Ishikawa (cell line): ENCODE measurements around the gene EVC2.

ENCODE experiments used
- CEBPB ChIP-seq: IDR thresholded peaks from 2 replicates; pipeline ENCODE4 v1.6.1; 2012
- CREB1 ChIP-seq: IDR thresholded peaks from 2 replicates; pipeline ENCODE4 v1.6.1; 2012; ENCODE audit warnings: low read depth
- EGR1 ChIP-seq: IDR thresholded peaks from 2 replicates; pipeline ENCODE4 v1.6.1; 2012
- EP300 ChIP-seq: IDR thresholded peaks from 2 replicates; pipeline ENCODE4 v1.6.1; 2012; ENCODE audit warnings: borderline replicate concordance
- FOXM1 ChIP-seq: IDR thresholded peaks from 2 replicates; pipeline ENCODE4 v1.6.1; 2012; ENCODE audit warnings: low read depth, borderline replicate concordance
- NFIC ChIP-seq: IDR thresholded peaks from 2 replicates; pipeline ENCODE4 v1.6.1; 2012
- RAD21 ChIP-seq: IDR thresholded peaks from 2 replicates; pipeline ENCODE4 v1.6.1; 2012; ENCODE audit warnings: low read depth
- TAF1 ChIP-seq: IDR thresholded peaks from 2 replicates; pipeline ENCODE4 v1.6.1; 2012; ENCODE audit warnings: low read depth, mild to moderate bottlenecking
- TCF12 ChIP-seq: IDR thresholded peaks from 2 replicates; pipeline ENCODE4 v1.6.1; 2012; ENCODE audit warnings: low read depth
- TEAD4 ChIP-seq: IDR thresholded peaks from 2 replicates; pipeline ENCODE4 v1.6.1; 2012
- YY1 ChIP-seq: IDR thresholded peaks from 2 replicates; pipeline ENCODE4 v1.6.1; 2012; ENCODE audit warnings: low read depth
- ZBTB7A ChIP-seq: IDR thresholded peaks from 2 replicates; pipeline ENCODE4 v1.6.1; 2012; ENCODE audit warnings: low read depth
- TF ChIP-seq, protein P1 (sequence below): IDR thresholded peaks from 2 replicates; pipeline ENCODE4 v1.6.1; 2012
- TF ChIP-seq, protein P2 (sequence below): IDR thresholded peaks from 2 replicates; pipeline ENCODE4 v1.6.1; 2012
- TF ChIP-seq, protein P3 (sequence below): IDR thresholded peaks from 2 replicates; pipeline ENCODE4 v1.6.1; 2012; ENCODE audit warnings: low read depth, mild to moderate bottlenecking

Gene EVC2

DNA sequence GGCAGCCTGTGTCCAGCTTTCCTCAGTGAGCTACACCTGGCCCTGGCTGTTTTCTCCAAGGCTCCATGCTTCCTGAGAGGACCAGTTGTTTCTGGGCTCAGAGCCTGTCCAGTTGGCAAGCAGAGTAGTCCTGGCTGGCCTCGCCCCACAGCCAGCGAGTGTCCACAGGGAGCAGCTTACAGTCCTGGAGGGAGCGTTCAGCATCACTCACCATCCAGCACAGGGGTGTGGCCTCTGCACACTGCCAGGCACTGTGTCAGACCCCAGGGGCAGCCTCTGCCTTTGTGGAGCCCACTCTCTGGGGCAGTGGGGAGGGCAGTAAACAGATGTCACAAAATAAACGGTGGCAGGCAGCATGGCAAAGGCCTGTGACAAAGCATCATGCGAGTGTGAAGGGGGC lies 26.5 kb upstream of the EVC2 start:
- TF ChIP-seq NFIC (no peak), RAD21 (no peak), ZBTB7A (no peak), FOXM1 (no peak), EGR1 (no peak), YY1 (no peak), TEAD4 (no peak), CREB1 (no peak), EP300 (no peak), TCF12 (no peak), CEBPB (no peak), TAF1 (no peak)
- TF ChIP-seq, protein P1, sequence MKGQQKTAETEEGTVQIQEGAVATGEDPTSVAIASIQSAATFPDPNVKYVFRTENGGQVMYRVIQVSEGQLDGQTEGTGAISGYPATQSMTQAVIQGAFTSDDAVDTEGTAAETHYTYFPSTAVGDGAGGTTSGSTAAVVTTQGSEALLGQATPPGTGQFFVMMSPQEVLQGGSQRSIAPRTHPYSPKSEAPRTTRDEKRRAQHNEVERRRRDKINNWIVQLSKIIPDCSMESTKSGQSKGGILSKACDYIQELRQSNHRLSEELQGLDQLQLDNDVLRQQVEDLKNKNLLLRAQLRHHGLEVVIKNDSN, result no peak
- TF ChIP-seq, protein P2, sequence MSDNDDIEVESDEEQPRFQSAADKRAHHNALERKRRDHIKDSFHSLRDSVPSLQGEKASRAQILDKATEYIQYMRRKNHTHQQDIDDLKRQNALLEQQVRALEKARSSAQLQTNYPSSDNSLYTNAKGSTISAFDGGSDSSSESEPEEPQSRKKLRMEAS, result no peak
- TF ChIP-seq, protein P3, sequence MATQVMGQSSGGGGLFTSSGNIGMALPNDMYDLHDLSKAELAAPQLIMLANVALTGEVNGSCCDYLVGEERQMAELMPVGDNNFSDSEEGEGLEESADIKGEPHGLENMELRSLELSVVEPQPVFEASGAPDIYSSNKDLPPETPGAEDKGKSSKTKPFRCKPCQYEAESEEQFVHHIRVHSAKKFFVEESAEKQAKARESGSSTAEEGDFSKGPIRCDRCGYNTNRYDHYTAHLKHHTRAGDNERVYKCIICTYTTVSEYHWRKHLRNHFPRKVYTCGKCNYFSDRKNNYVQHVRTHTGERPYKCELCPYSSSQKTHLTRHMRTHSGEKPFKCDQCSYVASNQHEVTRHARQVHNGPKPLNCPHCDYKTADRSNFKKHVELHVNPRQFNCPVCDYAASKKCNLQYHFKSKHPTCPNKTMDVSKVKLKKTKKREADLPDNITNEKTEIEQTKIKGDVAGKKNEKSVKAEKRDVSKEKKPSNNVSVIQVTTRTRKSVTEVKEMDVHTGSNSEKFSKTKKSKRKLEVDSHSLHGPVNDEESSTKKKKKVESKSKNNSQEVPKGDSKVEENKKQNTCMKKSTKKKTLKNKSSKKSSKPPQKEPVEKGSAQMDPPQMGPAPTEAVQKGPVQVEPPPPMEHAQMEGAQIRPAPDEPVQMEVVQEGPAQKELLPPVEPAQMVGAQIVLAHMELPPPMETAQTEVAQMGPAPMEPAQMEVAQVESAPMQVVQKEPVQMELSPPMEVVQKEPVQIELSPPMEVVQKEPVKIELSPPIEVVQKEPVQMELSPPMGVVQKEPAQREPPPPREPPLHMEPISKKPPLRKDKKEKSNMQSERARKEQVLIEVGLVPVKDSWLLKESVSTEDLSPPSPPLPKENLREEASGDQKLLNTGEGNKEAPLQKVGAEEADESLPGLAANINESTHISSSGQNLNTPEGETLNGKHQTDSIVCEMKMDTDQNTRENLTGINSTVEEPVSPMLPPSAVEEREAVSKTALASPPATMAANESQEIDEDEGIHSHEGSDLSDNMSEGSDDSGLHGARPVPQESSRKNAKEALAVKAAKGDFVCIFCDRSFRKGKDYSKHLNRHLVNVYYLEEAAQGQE, result no peak

DNA sequence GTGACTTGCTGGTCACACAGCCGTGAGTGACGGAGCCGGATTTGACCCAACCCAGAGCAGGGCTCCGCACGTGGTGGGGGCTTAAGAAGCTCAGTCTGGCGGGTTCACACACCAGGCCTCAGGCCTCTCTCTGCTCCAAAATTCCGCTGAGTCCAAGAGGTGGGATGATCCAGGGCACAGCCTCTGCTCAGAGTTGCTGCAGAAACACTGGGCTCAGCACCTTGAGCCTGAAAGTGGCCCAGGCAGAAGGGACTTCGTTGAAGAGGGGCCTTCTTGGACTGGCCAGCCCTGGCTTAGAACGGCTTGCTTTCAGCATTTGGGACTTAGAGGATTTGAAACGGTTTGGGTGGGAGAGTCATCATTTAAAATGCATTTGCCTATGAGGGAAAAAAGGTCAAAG lies 23.8 kb upstream of the EVC2 start:
- TF ChIP-seq TEAD4, result no peak
- TF ChIP-seq TCF12, result no peak
- no peak for TF ChIP-seq CREB1
- TF ChIP-seq RAD21, result no peak

DNA sequence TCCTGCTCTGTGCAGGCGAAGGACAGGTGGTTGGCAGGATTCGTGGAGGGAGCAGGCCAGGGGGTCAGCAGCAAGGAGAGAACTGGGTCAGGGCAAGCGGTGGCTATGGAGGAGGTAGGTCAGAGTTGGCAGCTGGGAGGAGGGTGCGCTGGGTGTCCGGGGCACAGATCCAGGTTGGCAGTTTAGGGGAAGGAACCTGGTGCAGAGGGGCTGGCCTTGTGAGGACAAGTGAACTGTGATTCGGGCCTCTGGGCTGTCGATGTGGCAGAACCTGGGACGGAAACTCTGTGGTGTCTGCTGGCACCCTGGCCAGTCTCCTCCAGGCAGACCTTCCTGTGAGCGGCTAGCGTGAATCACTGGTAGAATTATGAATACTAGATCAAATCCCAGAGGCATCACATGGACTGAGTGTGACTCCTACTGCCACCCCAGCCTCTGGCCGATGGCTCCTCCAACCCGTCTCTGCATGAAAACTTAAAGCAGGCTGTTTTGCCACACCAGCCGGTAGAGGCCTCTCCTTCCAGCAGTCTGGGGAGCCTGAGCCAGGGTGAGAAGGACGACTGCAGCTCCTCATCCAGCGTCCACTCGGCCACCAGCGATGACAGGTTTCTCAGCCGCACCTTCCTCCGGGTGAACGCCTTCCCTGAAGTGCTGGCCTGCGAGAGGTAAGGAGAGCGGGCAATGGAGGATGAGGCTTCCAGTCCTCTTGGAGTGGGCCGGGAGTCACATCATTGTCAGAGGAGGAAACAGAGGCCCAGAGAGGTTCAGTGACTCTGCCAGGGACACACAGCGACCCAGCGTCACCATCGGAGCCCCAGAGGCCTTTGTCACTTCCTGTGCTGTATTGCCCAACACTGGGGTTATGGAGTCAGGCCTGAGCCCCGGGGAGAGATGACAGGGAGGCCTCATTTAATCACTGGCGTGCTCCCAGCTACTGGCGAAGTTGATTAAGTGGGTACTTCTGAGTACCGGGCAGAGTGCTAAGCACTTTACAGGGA lies 22.9 kb upstream of the EVC2 start:
- TF ChIP-seq TAF1, result no peak
- TF ChIP-seq, protein P3, result no peak
- TF ChIP-seq TCF12, result no peak
- no peak for TF ChIP-seq EGR1
- TF ChIP-seq, protein P1, result no peak
- no peak for TF ChIP-seq ZBTB7A
- no peak for TF ChIP-seq NFIC
- no peak for TF ChIP-seq RAD21
- TF ChIP-seq FOXM1, result no peak
- TF ChIP-seq, protein P2, result no peak
- no peak for TF ChIP-seq CREB1
- no peak for TF ChIP-seq YY1
- no peak for TF ChIP-seq CEBPB
- TF ChIP-seq EP300, result no peak
- TF ChIP-seq TEAD4, result no peak

DNA sequence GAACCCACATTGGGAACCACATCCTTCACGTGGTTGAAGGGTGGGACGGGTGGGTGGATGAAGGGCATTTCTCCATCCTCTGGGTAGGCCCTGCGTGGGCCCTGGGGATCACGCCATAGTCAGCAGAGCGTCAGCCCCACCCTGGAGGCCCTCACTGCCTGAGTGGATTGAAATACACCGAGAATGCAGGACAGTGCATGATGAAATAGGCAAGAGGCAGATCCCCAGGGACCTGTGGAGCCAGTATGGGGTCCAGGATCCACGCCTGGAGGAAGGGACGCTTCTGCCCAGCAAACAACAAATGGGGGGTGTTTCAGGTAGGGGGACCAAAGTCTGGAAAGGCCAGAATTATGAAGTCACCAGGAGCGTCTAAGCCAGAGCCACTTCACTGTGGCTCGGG lies 22.1 kb upstream of the EVC2 start:
- TF ChIP-seq TCF12 (no peak), YY1 (no peak), CREB1 (no peak), NFIC (no peak), TEAD4 (no peak), CEBPB (no peak)
- TF ChIP-seq, protein P2, result no peak
- TF ChIP-seq, protein P3, result no peak
